HG03469 (cell line): ENCODE measurements around the gene TOB2.

Experiments
- ATAC-seq: cut with Tn5 transposase; IDR thresholded peaks from one replicate; pipeline ENCODE4 v1.9.1; 2021; ENCODE audit warnings: mild to moderate bottlenecking, moderate library complexity, moderate number of reproducible peaks; ENCODE audit not compliant: unreplicated experiment

The TOB2 gene

DNA sequence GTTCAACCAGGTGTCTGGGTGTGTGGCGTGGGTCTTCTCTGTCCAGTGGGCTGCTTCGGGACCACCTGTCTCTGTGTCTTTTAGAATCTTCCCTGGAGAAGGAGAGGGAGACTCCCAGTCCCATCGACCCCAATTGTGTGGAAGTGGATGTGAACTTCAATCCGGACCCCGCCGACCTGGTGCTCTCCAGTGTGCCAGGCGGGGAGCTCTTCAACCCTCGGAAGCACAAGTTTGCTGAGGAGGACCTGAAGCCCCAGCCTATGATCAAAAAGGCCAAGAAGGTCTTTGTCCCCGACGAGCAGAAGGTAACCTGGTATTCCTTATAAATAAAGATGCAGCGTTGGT, 52.6 kb downstream of the TOB2 start:
- ATAC-seq = no peak

GRCh38 chr22:41387341-41387740, 59.3 kb downstream of the TOB2 start:
- ATAC-seq = no peak

- ATAC-seq = no peak
These were observed 62.5 kb downstream of the TOB2 start for GRCh38 chr22:41384128-41384527.
